Karpas-422 (cell line): ENCODE measurements around the gene GNA12. TPM values are rescaled to one million over a fixed set of nuclear protein-coding genes. Genes with fewer than 3 reads are reported as not detected.

ENCODE experiments used
- DNase-seq: peaks from one replicate; pipeline ENCODE4 v3.0.0-alpha.2; 2015
- H2AFZ ChIP-seq: fragments of 200-600 bp; sonication (generic); 2 replicates; pipeline ENCODE4 v1.6.1; 2014; ENCODE audit warnings: antibody characterized with exemption, low read length, mixed read lengths
- H3K27ac ChIP-seq: fragments of 200-600 bp; sonication (generic); 2 replicates; pipeline ENCODE4 v1.5.1; 2014; ENCODE audit warnings: mild to moderate bottlenecking, low read length, moderate library complexity
- H3K27me3 ChIP-seq: fragments of 200-600 bp; sonication (generic); 2 replicates; pipeline ENCODE4 v1.6.1; 2014; ENCODE audit warnings: low read length, mixed read lengths
- H3K36me3 ChIP-seq: fragments of 200-600 bp; sonication (generic); 2 replicates; pipeline ENCODE4 v1.6.1; 2014; ENCODE audit warnings: low read length, mixed read lengths; ENCODE audit not compliant: insufficient read depth
- H3K4me1 ChIP-seq: fragments of 200-600 bp; sonication (generic); 2 replicates; pipeline ENCODE4 v1.6.1; 2014; ENCODE audit warnings: mild to moderate bottlenecking, low read length, mixed read lengths
- H3K4me2 ChIP-seq: fragments of 200-600 bp; sonication (generic); 2 replicates; pipeline ENCODE4 v1.6.1; 2014; ENCODE audit warnings: low read length, low read depth, mild to moderate bottlenecking; ENCODE audit not compliant: poor library complexity, severe bottlenecking
- H3K4me3 ChIP-seq: fragments of 200-600 bp; sonication (generic); 2 replicates; pipeline ENCODE4 v1.5.1; 2014; ENCODE audit warnings: mild to moderate bottlenecking, antibody characterized with exemption, low read length, mixed read lengths
- H3K79me2 ChIP-seq: fragments of 200-600 bp; sonication (generic); 2 replicates; pipeline ENCODE4 v1.6.1; 2014; ENCODE audit warnings: mild to moderate bottlenecking, low read length, mixed read lengths
- H3K9ac ChIP-seq: fragments of 200-600 bp; sonication (generic); 2 replicates; pipeline ENCODE4 v1.6.0; 2014; ENCODE audit warnings: low read length
- H3K9me2 ChIP-seq: fragments of 200-600 bp; sonication (generic), shearing (Covaris generic); replicated peaks from 2 replicates; pipeline ENCODE4 v1.6.0; 2014; ENCODE audit warnings: mild to moderate bottlenecking, low read length, moderate library complexity; ENCODE audit not compliant: insufficient read depth
- H3K9me3 ChIP-seq: fragments of 300-700, 200-600 bp; sonication (generic); 2 replicates; pipeline ENCODE4 v1.6.1; 2014; ENCODE audit warnings: low read length, mixed read lengths
- H4K20me1 ChIP-seq: fragments of 200-600 bp; sonication (generic); 2 replicates; pipeline ENCODE4 v1.6.1; 2014; ENCODE audit warnings: mild to moderate bottlenecking, antibody characterized with exemption, low read length, low read depth; ENCODE audit not compliant: insufficient read depth
- total RNA-seq: library from RNA; depleted of rRNA; stranded (reverse); fragments of >200 nt; shearing (Covaris generic); gene quantifications from 2 replicates; pipeline ENCODE4 v1.2.3, GENCODE V29; 2014; ENCODE audit warnings: low replicate concordance

GNA12 gene
- total RNA-seq, 1 experiment from 2014 or later = 3.1 TPM

DNA sequence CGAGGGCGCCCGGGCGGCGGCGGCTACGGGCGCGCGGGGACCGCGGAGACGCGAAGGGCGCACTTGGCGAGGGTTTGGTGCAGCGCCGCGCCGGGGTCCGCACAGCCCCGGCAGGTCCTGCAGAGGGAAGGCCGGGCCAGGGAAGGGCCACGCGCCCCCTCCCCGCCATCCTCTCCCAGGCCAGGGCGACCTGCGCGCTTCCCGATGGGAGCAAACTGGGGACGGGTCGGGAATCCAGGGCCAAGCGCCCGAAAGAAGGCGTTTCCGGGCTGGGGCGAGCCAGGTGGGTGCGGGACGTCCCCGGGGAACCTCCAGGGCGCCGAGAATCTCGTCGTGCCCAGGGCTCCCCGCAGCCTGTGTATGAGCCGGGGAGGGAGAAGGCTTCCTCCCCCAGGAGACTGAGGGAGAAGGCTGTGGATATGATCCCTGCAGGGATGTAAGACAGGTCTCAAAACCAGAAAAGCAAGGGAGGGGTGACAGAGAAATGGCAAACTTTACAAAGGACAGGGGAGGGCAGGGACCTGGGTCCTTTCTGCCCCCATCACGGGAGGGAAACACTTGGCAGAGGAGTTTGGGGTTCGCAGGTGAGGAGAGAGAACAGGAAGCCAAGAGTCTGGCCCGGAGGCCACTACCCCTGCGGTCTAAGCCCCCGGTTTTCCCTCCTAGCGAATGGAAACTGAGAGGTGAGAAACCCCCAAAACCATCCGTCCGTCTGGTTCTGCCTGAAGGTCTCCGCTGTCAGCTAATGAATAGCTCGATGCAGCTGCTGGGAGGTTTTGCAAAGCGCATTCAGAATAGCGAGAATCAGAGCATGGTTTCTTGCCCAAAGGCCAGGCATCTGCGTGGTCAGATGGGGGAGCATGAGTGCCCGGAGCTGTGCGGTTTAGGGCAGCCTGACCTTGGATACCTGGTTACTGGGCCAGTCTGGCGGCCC is 155.4 kb downstream of the GNA12 start:
- DNase-seq = no peak
- H2AFZ ChIP-seq = no peak overlapping the region
- H3K4me3 ChIP-seq = no peak overlapping the region
- no peak overlapping the region for H3K4me2 ChIP-seq
- no peak overlapping the region for H3K9ac ChIP-seq
- no peaks in the 10 kb centered on the region for H4K20me1 ChIP-seq
- no peak overlapping the region for H3K27ac ChIP-seq
- no peaks in the 10 kb centered on the region for H3K9me2 ChIP-seq
- H3K27me3 ChIP-seq = no peaks in the 10 kb centered on the region
- H3K4me1 ChIP-seq = no peaks in the 10 kb centered on the region
- no peaks in the 10 kb centered on the region for H3K79me2 ChIP-seq
- H3K9me3 ChIP-seq = no peaks in the 10 kb centered on the region
- H3K36me3 ChIP-seq = no peaks in the 10 kb centered on the region

DNA sequence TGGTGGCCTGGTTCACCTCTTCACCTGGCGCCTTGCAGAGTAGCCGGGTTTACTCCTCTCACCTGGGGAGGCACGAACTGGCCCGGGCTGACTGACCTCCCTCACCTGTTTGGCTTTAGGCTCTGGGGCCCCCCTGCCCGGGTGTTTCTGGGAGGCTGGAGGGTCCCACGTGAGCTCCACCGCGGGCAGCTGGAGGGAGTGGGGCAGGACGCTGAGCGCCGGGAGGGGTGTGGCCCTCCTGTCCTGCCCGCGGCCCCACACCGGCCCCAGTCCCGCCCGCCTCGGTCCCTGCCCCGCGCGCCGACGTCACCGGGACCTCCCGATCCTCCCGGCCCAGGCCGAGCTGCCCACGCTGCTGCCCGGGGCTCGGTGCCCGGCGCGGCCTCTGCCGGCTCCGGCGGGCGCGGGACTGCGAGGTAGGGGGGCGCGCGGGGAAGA is 156.2 kb downstream of the GNA12 start, which contains the start of gene AMZ1:
AMZ1 (plus strand) TSS at position 322 of the 438 bp plus-strand sequence. CDS start 12,250 bp downstream, outside the sequence.
- H3K27ac ChIP-seq = no peak within 1 kb of the TSS
- no peaks in the 10 kb centered on the region for H3K9me2 ChIP-seq
- H3K4me2 ChIP-seq = no peak within 1 kb of the TSS
- no peaks in the 10 kb centered on the region for H3K4me1 ChIP-seq
- no peak within 1 kb of the TSS for H3K4me3 ChIP-seq
- no peaks in the 10 kb centered on the region for H3K9me3 ChIP-seq
- H3K79me2 ChIP-seq = no peaks in the 10 kb centered on the region
- no peaks in the 10 kb centered on the region for H3K36me3 ChIP-seq
- no peaks in the 10 kb centered on the region for H4K20me1 ChIP-seq
- DNase-seq = no peak
- H3K27me3 ChIP-seq = no peaks in the 10 kb centered on the region
- no peak within 1 kb of the TSS for H2AFZ ChIP-seq
- H3K9ac ChIP-seq = no peak within 1 kb of the TSS

DNA sequence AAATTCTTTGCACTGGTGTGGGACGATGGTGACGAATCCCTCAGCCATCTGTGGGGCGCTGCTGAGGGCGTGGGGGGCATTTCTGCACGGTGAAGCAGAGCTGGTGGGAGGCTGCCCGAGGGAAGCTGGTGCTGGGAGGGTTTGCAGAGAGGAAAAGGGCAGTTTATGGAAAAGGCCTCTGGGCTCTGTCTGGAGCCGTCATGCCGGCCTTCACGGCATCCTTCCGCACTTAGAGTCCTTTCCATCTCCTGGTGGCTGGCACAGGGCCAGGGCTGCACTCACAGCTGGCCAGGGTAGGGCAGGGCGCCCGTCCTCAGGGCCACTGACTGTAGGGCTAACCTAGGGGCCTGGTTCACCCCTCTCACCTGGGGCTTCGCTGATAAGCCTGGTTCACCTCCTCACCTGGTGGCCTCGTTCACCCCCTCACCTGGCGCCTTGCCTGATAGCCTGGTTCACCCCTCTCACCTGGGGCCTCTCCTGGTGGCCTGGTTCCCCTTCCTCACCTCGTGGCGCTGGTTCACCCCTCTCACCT is 156.7 kb downstream of the GNA12 start:
- Histone ChIP-seq H3K9me2 (no peaks in the 10 kb centered on the region), H3K4me3 (no peak overlapping the region), H4K20me1 (no peaks in the 10 kb centered on the region), H3K27me3 (no peaks in the 10 kb centered on the region), H3K79me2 (no peaks in the 10 kb centered on the region), H3K27ac (no peak overlapping the region), H3K4me2 (no peak overlapping the region), H3K36me3 (no peaks in the 10 kb centered on the region), H3K9ac (no peak overlapping the region), H3K4me1 (no peaks in the 10 kb centered on the region), H3K9me3 (no peaks in the 10 kb centered on the region), H2AFZ (no peak overlapping the region)
- no peak for DNase-seq

DNA sequence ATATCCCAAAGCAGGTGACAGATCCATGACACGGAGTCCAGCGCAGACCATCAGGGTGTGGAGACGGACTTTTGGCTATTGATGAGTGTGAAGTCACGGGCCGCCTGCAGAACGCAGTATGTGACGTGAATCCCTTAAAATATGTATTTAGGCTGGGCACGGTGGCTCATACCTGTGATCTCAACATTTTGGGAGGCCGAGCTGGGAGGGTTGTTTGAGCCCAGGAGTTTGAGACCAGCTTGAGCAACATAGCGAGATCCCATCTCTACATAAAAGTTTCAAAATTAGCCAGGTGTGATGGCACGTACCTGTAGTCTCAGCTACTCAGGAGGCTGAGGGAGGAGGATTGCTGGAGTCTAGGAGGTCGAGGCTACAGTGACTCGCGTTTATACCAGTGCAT is 158.0 kb downstream of the GNA12 start:
- Histone ChIP-seq H3K4me2 (no peak overlapping the region), H3K9ac (no peak overlapping the region), H3K4me1 (no peaks in the 10 kb centered on the region), H3K36me3 (no peaks in the 10 kb centered on the region), H3K4me3 (no peak overlapping the region), H4K20me1 (no peaks in the 10 kb centered on the region), H3K9me2 (no peaks in the 10 kb centered on the region), H2AFZ (no peak overlapping the region), H3K9me3 (no peaks in the 10 kb centered on the region), H3K79me2 (no peaks in the 10 kb centered on the region), H3K27ac (no peak overlapping the region), H3K27me3 (no peaks in the 10 kb centered on the region)
- no peak for DNase-seq

DNA sequence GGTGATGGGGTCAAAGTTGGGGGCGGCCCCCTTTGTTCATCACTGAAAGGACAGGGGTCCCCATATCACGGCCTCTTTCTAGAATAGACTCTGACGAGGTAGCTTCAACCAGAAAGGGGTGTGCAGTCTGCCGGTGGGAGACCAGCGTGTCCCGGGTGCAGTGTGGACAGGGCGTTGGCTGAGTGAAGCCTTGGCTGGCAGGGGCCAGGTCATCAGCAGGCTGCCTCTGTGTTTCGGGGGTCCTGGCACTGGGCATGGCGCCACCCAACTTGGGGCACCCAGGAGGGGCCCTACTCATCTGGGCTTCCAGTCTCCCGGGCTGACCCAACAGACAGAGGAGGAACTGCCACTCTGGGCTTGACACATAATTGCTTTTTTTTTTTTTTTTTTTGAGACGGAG is 159.6 kb downstream of the GNA12 start:
- Histone ChIP-seq H3K9me2 (no peaks in the 10 kb centered on the region), H3K4me1 (no peaks in the 10 kb centered on the region), H3K4me2 (no peak overlapping the region), H4K20me1 (no peaks in the 10 kb centered on the region), H3K9ac (no peak overlapping the region), H3K36me3 (no peaks in the 10 kb centered on the region), H3K27me3 (no peaks in the 10 kb centered on the region), H3K79me2 (no peaks in the 10 kb centered on the region), H3K4me3 (no peak overlapping the region), H2AFZ (no peak overlapping the region), H3K27ac (no peak overlapping the region), H3K9me3 (no peaks in the 10 kb centered on the region)
- no peak for DNase-seq

DNA sequence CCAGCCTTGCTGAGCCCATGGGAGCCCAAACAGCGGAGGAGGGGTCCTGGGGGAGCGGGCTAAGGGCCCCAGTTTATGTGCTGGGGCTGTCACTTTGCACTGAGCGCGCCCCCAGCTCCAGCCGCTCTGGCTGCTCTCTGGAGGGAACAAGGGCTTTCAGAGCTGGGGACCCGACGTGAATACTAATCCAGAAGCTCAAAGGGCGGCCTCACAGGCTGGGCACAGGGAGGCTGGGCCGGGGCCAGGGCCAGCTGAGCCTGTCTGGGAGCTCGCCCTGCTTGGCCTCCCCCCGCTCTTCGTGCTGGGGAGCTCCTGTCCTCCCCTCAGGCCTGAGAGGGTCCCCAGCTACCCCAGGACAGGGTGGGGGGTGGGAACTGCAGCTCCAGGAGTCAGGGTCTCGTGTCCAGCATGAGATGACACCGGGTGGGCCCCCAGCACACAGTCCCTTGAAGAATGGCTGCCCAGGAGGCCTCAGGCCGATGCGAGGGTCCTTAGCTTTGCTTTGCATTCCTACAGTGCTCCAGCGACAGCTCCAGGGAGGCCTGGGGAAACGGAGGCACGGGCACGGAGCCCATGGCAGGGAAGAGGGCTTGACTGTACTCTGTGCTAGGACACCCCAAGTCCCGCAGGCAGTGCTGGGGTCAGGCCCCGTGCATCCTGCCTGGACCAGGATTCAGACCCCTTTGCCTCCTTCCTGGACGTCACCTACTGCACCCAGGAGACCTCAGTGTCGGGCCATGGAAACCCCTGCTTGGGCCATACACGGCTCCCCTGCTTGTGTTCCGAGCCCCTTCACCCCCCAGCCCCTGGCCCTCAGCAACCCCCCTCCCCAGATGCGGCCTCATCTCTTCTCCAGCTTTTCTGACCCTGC is 161.9 kb downstream of the GNA12 start:
- Histone ChIP-seq H3K4me3 (no peak overlapping the region), H3K4me2 (no peak overlapping the region), H3K9ac (no peak overlapping the region), H4K20me1 (no peaks in the 10 kb centered on the region), H3K27ac (no peak overlapping the region), H3K9me3 (no peaks in the 10 kb centered on the region), H3K27me3 (no peaks in the 10 kb centered on the region), H3K79me2 (no peaks in the 10 kb centered on the region), H2AFZ (no peak overlapping the region), H3K4me1 (no peaks in the 10 kb centered on the region), H3K9me2 (no peaks in the 10 kb centered on the region), H3K36me3 (no peaks in the 10 kb centered on the region)
- DNase-seq = no peak

DNA sequence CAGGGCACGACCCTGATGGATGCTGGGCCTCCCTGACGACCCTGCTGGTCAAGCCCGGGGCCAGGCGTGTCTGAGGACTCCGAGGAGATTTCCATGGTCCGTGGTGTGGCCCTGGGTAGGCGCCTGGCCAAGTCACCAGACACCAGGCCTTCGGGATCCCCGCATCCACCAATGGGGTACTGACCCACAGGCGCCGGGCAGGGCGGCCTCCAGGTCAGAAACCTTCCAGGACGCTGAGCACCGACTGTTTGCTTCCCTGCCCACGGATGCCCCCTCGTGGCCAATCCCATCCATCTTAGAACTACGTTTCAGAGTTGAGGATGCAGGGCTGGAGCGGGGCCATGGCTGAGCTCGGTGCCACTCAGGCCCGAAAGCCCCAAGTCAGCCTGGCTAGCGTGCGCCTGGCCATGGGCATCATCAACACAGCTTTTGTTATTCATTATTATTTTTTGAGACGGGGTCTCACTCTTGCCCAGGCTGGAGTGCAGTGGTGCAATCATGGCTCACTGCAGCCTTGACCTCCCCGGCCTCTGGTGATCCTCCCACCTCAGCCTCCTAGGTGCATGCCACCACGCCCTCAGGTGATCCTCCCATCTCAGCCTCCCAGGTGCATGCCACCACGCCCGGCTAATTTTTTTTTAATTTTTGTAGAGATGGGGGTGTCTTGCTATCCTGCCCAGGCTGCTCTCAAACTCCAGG is 163.2 kb downstream of the GNA12 start:
- no peak overlapping the region for H3K4me2 ChIP-seq
- H3K4me3 ChIP-seq = no peak overlapping the region
- no peaks in the 10 kb centered on the region for H4K20me1 ChIP-seq
- no peak overlapping the region for H3K27ac ChIP-seq
- no peaks in the 10 kb centered on the region for H3K9me3 ChIP-seq
- H2AFZ ChIP-seq = no peak overlapping the region
- H3K27me3 ChIP-seq = no peaks in the 10 kb centered on the region
- peak; percentile 80 for DNase-seq
- no peaks in the 10 kb centered on the region for H3K9me2 ChIP-seq
- no peaks in the 10 kb centered on the region for H3K79me2 ChIP-seq
- no peak overlapping the region for H3K9ac ChIP-seq
- H3K4me1 ChIP-seq = no peaks in the 10 kb centered on the region
- no peaks in the 10 kb centered on the region for H3K36me3 ChIP-seq
